Right ventricle myocardium superior (tissue), 1 donor: ENCODE data around the gene IRF2. TPM values are rescaled to one million over a fixed set of nuclear protein-coding genes. Genes with fewer than 3 reads are reported as not detected.

ENCODE experiments used
- ATAC-seq: fragments of 200-7000 bp; cut with Tn5 transposase; one replicate; pipeline ENCODE4 v1.9.1; 2020; ENCODE audit warnings: mild to moderate bottlenecking; ENCODE audit not compliant: poor library complexity
- DNase-seq: peaks from one replicate; pipeline ENCODE4 v3.0.0-alpha.2; 2020
- intact Hi-C: fragments of 100-400 bp; cut with DNase I; formaldehyde crosslinking; loops from one replicate; pipeline ENCODE4 v1.11.2; 2022
- total RNA-seq: library from RNA; stranded (reverse); fragmentation: NEBNext Ultra II Directional; extraction: Animal tissue kit (Norgen Biotek cat#: 25700); gene quantifications from one replicate; pipeline ENCODE4 v1.2.1, GENCODE V29; 2021
- donor health status: DM: no; HTN: yes; CAD: no; lungs with severe emphysema.

IRF2 gene
- total RNA-seq, 1 donor from 2014 or later, result 27.2 TPM

- intact Hi-C loops, result no loop called here
- DNase-seq (no peak), ATAC-seq (no peak)
Observed at GRCh38 chr4:184401397-184402171, 72.8 kb downstream of the IRF2 start.

GRCh38 chr4:184400891-184401290 is 73.5 kb downstream of the IRF2 start:
- DNase-seq, result no peak
- intact Hi-C loops, result no loop called here
- no peak for ATAC-seq

- intact Hi-C loops, result no loop called here
- DNase-seq (no peak), ATAC-seq (no peak)
Observed at GRCh38 chr4:184400375-184400870, 73.9 kb downstream of the IRF2 start.

GRCh38 chr4:184399512-184399908 is 74.8 kb downstream of the IRF2 start:
- DNase-seq (no peak), ATAC-seq (no peak)
- intact Hi-C loops, result loop anchor here (10.0 kb wide), 1 partner anchor 135 kb away; no protein-coding TSS in a partner anchor

GRCh38 chr4:184398741-184399511 is 75.4 kb downstream of the IRF2 start:
- DNase-seq, result peak; percentile 44
- peak; percentile 22 for ATAC-seq
- intact Hi-C loops, result loop anchor here (10.0 kb wide), 1 partner anchor 136 kb away; no protein-coding TSS in a partner anchor

GRCh38 chr4:184397516-184398163 is 76.7 kb downstream of the IRF2 start:
- intact Hi-C loops, result loop anchor here (10.0 kb wide), 1 partner anchor 137 kb away; no protein-coding TSS in a partner anchor
- DNase-seq (no peak), ATAC-seq (peak; percentile 52)

- intact Hi-C loops, result loop anchor here (10.0 kb wide), 1 partner anchor 138 kb away; no protein-coding TSS in a partner anchor
- ATAC-seq, result no peak
- DNase-seq, result no peak
Observed at GRCh38 chr4:184396570-184397515, 77.5 kb downstream of the IRF2 start.

- intact Hi-C loops, result loop anchor here (10.0 kb wide), 1 partner anchor 139 kb away; no protein-coding TSS in a partner anchor
- DNase-seq, result no peak
- ATAC-seq, result no peak
Observed at GRCh38 chr4:184395971-184396391, 78.4 kb downstream of the IRF2 start.

GRCh38 chr4:184395451-184395917 is 78.9 kb downstream of the IRF2 start:
- intact Hi-C loops, result loop anchor here (10.0 kb wide), 1 partner anchor 139 kb away; no protein-coding TSS in a partner anchor
- ATAC-seq (peak; percentile 48), DNase-seq (no peak)

GRCh38 chr4:184392748-184393559 is 81.4 kb downstream of the IRF2 start:
- peak; percentile 27 for ATAC-seq
- intact Hi-C loops, result loop anchor here (10.0 kb wide), 1 partner anchor 142 kb away; no protein-coding TSS in a partner anchor
- DNase-seq, result peak; percentile 43

GRCh38 chr4:184392316-184392715 is 82.0 kb downstream of the IRF2 start:
- intact Hi-C loops, result loop anchor here (10.0 kb wide), 1 partner anchor 142 kb away; no protein-coding TSS in a partner anchor
- ATAC-seq, result no peak
- DNase-seq, result no peak

- DNase-seq (no peak), ATAC-seq (no peak)
- intact Hi-C loops, result loop anchor here (5.0 to 10.0 kb wide), 4 partner anchors 38 to 145 kb away; partner anchors contain the start of gene IRF2
Observed at GRCh38 chr4:184389978-184390900, 84.1 kb downstream of the IRF2 start.

- ATAC-seq (no peak), DNase-seq (no peak)
- intact Hi-C loops, result loop anchor here (5.0 to 10.0 kb wide), 3 partner anchors 36 to 103 kb away; partner anchors contain the start of gene IRF2
Observed at GRCh38 chr4:184388106-184388505, 86.2 kb downstream of the IRF2 start.

- ATAC-seq (no peak), DNase-seq (no peak)
- intact Hi-C loops, result loop anchor here (5.0 to 10.0 kb wide), 3 partner anchors 35 to 103 kb away; partner anchors contain the start of gene IRF2
Observed at GRCh38 chr4:184387351-184387750, 87.0 kb downstream of the IRF2 start.

GRCh38 chr4:184386271-184386781 is 88.0 kb downstream of the IRF2 start:
- DNase-seq, result peak; percentile 50
- intact Hi-C loops, result loop anchor here (5.0 to 10.0 kb wide), 3 partner anchors 34 to 102 kb away; partner anchors contain the start of gene IRF2
- ATAC-seq, result peak; percentile 71
